ENCODE measurements around the gene POR.

DNA sequence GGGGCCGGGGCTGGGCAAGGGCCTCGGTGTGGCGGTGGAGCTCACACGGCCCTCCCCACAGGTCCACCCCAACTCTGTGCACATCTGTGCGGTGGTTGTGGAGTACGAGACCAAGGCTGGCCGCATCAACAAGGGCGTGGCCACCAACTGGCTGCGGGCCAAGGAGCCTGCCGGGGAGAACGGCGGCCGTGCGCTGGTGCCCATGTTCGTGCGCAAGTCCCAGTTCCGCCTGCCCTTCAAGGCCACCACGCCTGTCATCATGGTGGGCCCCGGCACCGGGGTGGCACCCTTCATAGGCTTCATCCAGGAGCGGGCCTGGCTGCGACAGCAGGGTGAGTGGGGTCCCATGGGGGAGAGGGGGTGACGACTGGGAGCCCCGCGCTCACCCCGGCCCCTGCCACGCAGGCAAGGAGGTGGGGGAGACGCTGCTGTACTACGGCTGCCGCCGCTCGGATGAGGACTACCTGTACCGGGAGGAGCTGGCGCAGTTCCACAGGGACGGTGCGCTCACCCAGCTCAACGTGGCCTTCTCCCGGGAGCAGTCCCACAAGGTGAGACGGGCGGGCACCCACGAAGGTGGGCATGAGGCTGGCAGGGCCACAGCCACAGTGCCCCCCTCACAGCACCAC is 70.7 kb downstream of the POR start:
- TF ChIP-seq, protein P1, sequence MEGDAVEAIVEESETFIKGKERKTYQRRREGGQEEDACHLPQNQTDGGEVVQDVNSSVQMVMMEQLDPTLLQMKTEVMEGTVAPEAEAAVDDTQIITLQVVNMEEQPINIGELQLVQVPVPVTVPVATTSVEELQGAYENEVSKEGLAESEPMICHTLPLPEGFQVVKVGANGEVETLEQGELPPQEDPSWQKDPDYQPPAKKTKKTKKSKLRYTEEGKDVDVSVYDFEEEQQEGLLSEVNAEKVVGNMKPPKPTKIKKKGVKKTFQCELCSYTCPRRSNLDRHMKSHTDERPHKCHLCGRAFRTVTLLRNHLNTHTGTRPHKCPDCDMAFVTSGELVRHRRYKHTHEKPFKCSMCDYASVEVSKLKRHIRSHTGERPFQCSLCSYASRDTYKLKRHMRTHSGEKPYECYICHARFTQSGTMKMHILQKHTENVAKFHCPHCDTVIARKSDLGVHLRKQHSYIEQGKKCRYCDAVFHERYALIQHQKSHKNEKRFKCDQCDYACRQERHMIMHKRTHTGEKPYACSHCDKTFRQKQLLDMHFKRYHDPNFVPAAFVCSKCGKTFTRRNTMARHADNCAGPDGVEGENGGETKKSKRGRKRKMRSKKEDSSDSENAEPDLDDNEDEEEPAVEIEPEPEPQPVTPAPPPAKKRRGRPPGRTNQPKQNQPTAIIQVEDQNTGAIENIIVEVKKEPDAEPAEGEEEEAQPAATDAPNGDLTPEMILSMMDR (conservative IDR thresholded peaks at IDR 0.05): no peak
- TF ChIP-seq EZH2 (IDR thresholded peaks at IDR 0.05; ENCODE audit: low read depth): no peak

Data from PC-9 (cell line).